ENCODE results near the gene ACTBL2. TPM values are rescaled to one million over a fixed set of nuclear protein-coding genes. Genes with fewer than 3 reads are reported as not detected.

ACTBL2 gene
- total RNA-seq, 2 donors from 2014 or later, result 0.12 TPM; not detected in 1

- Histone ChIP-seq H3K4me1 (peaks cover 0 to 39% of the 10 kb centered on the region in 2 donors), H3K4me3 (no peak overlapping the region), H3K9me3 (no peaks in the 10 kb centered on the region), H3K27me3 (no peaks in the 10 kb centered on the region), H3K27ac (no peak overlapping the region), H3K36me3 (no peaks in the 10 kb centered on the region)
- no peak for DNase-seq (ENCODE audit: low spot score)
- TF ChIP-seq CTCF (IDR thresholded peaks at IDR 0.05), result no peak
Measured at GRCh38 chr5:57455511-57456455, 26.8 kb downstream of the ACTBL2 start.

- no peak for DNase-seq (ENCODE audit: low spot score)
- no peak for TF ChIP-seq CTCF (IDR thresholded peaks at IDR 0.05)
- Histone ChIP-seq H3K27me3 (no peaks in the 10 kb centered on the region), H3K27ac (no peak overlapping the region), H3K9me3 (no peaks in the 10 kb centered on the region), H3K36me3 (no peaks in the 10 kb centered on the region), H3K4me3 (no peak overlapping the region), H3K4me1 (peaks cover 0 to 39% of the 10 kb centered on the region in 2 donors)
Measured at GRCh38 chr5:57454896-57455295, 27.7 kb downstream of the ACTBL2 start.

- no peak for DNase-seq (ENCODE audit: low spot score)
- no peaks in the 10 kb centered on the region for H3K9me3 ChIP-seq
- TF ChIP-seq CTCF (IDR thresholded peaks at IDR 0.05), result no peak
- H3K4me3 ChIP-seq, result no peak overlapping the region
- H3K27ac ChIP-seq, result no peak overlapping the region
- H3K27me3 ChIP-seq, result no peaks in the 10 kb centered on the region
- no peaks in the 10 kb centered on the region for H3K36me3 ChIP-seq
- H3K4me1 ChIP-seq, result peaks cover 0 to 39% of the 10 kb centered on the region in 2 donors
Measured at GRCh38 chr5:57453728-57454127, 28.9 kb downstream of the ACTBL2 start.

GRCh38 chr5:57452885-57453284, 29.7 kb downstream of the ACTBL2 start:
- TF ChIP-seq CTCF (IDR thresholded peaks at IDR 0.05), result no peak
- Histone ChIP-seq H3K27ac (no peak overlapping the region), H3K27me3 (no peaks in the 10 kb centered on the region), H3K36me3 (no peaks in the 10 kb centered on the region), H3K9me3 (no peaks in the 10 kb centered on the region), H3K4me3 (no peak overlapping the region), H3K4me1 (peaks cover 0 to 39% of the 10 kb centered on the region in 2 donors)
- DNase-seq (ENCODE audit: low spot score), result no peak

GRCh38 chr5:57450991-57451876, 31.4 kb downstream of the ACTBL2 start:
- no peak for TF ChIP-seq CTCF (IDR thresholded peaks at IDR 0.05)
- Histone ChIP-seq H3K27ac (no peak overlapping the region), H3K4me1 (peaks cover 0 to 31% of the 10 kb centered on the region in 2 donors), H3K4me3 (no peak overlapping the region), H3K9me3 (no peaks in the 10 kb centered on the region), H3K27me3 (no peaks in the 10 kb centered on the region), H3K36me3 (no peaks in the 10 kb centered on the region)
- DNase-seq (ENCODE audit: low spot score), result no peak
